Endothelial cell of umbilical vein (primary cell): ENCODE results near the gene TMEM54. TPM values are rescaled to one million over a fixed set of nuclear protein-coding genes. Genes with fewer than 3 reads are reported as not detected.

Source experiments
- BruUV-seq: library from RNA; stranded (reverse); fragments of 400-500 nt; replicated peaks from 2 replicates; lab custom pipeline; 2021; lab: Mats Ljungman, UMichigan
- CTCF ChIA-PET: fragments of 300-600, 350-600 bp; sonication (Branson Sonifier 250); formaldehyde crosslinking; loops from one replicate; lab custom pipeline; 2021; ENCODE audit warnings: antibody characterized with exemption, inconsistent platforms; lab: Charles Lee
- POLR2A ChIA-PET: fragments of 300-600, 350-600 bp; sonication (Branson Sonifier 250); formaldehyde crosslinking; loops from one replicate; lab custom pipeline; 2021; ENCODE audit warnings: antibody characterized with exemption, inconsistent platforms; lab: Charles Lee
- DNase-seq: peaks from one replicate; pipeline ENCODE4 v3.0.0-alpha.2; 2011; ENCODE audit warnings: low read depth, low spot score
- FAIRE-seq: peaks from 2 replicates; lab custom pipeline; 2011; peaks lifted over from hg19 to GRCh38; lab: Jason Lieb, UNC
- H2AFZ ChIP-seq: 2 replicates; pipeline ENCODE4 v1.6.0; 2012; ENCODE audit warnings: low read depth, low read length, control low read depth, inconsistent platforms
- H3K27ac ChIP-seq: 2 replicates; pipeline ENCODE4 v1.5.1; 2011; ENCODE audit warnings: low read depth, mild to moderate bottlenecking, control low read depth, low read length, moderate library complexity; ENCODE audit not compliant: insufficient read depth
- H3K27me3 ChIP-seq, 2 experiments: 2 replicates each; pipeline versions ENCODE4 v1.6.0 to v1.6.1; 2011; ENCODE audit warnings: low read length in 2 of 2, mixed read lengths in 1 of 2; ENCODE audit not compliant: control insufficient read depth in 2 of 2, insufficient read depth in 2 of 2
- H3K36me3 ChIP-seq, 2 experiments: 2 replicates in 1 of 2; 3 replicates in 1 of 2; pipeline ENCODE4 v1.5.1; 2011; ENCODE audit warnings: low read length in 2 of 2, mild to moderate bottlenecking in 1 of 2, moderate library complexity in 1 of 2; ENCODE audit not compliant: control insufficient read depth in 2 of 2, insufficient read depth in 2 of 2; ENCODE audit errors: extremely low read depth in 1 of 2
- H3K4me1 ChIP-seq: 3 replicates; pipeline ENCODE4 v1.5.1; 2011; ENCODE audit warnings: mild to moderate bottlenecking, low read length; ENCODE audit not compliant: control insufficient read depth, insufficient read depth; ENCODE audit errors: extremely low read depth
- H3K4me2 ChIP-seq: 2 replicates; pipeline ENCODE4 v1.6.1; 2011; ENCODE audit warnings: low read length, control low read depth, mixed read lengths; ENCODE audit not compliant: insufficient read depth
- H3K4me3 ChIP-seq, 3 experiments: fragments of 200-600 bp in 1 of 3; sonication (generic), shearing (Covaris generic) in 1 of 3; replicated peaks in 1 of 3; 2 replicates each; pipeline ENCODE4 v1.5.1; 2011 to 2016; ENCODE audit warnings: control low read depth in 3 of 3, low read length in 3 of 3, mild to moderate bottlenecking in 2 of 3, inconsistent platforms in 1 of 3, low read depth in 1 of 3, moderate library complexity in 1 of 3; ENCODE audit not compliant: insufficient read depth in 1 of 3
- H3K79me2 ChIP-seq: 2 replicates; pipeline ENCODE4 v1.6.0; 2012; ENCODE audit warnings: low read length, inconsistent platforms; ENCODE audit not compliant: control insufficient read depth, insufficient read depth
- H3K9ac ChIP-seq: replicated peaks from 2 replicates; pipeline ENCODE3; 2011; ENCODE audit warnings: low read length, control low read depth; ENCODE audit not compliant: insufficient read depth; ENCODE audit errors: extremely low read depth
- H3K9me1 ChIP-seq: replicated peaks from 3 replicates; pipeline ENCODE4 v1.6.0; 2011; ENCODE audit warnings: mild to moderate bottlenecking, low read length; ENCODE audit not compliant: control insufficient read depth, insufficient read depth; ENCODE audit errors: extremely low read depth
- H3K9me3 ChIP-seq: replicated peaks from 2 replicates; pipeline ENCODE4 v1.5.1; 2012; ENCODE audit warnings: low read length, inconsistent platforms; ENCODE audit not compliant: control insufficient read depth, insufficient read depth
- H4K20me1 ChIP-seq: replicated peaks from 2 replicates; pipeline ENCODE3; 2011; ENCODE audit warnings: mild to moderate bottlenecking, low read length; ENCODE audit not compliant: control insufficient read depth, insufficient read depth; ENCODE audit errors: extremely low read depth
- EZH2 ChIP-seq: IDR thresholded peaks from 2 replicates; pipeline ENCODE4 v1.6.1; 2012; ENCODE audit warnings: borderline replicate concordance, low read depth, mild to moderate bottlenecking, moderate library complexity, low read length, inconsistent platforms; ENCODE audit not compliant: severe bottlenecking
- FOS ChIP-seq: IDR thresholded peaks from 2 replicates; pipeline ENCODE4 v1.6.1; 2011; ENCODE audit warnings: mild to moderate bottlenecking, low read length, moderate library complexity, borderline replicate concordance; ENCODE audit not compliant: insufficient read depth
- GATA2 ChIP-seq: IDR thresholded peaks from 2 replicates; pipeline ENCODE4 v1.7.0; 2011; ENCODE audit warnings: low read depth, mild to moderate bottlenecking, moderate library complexity, mixed read lengths, low read length; ENCODE audit not compliant: insufficient read length, insufficient read depth
- JUN ChIP-seq: IDR thresholded peaks from 2 replicates; pipeline ENCODE4 v1.6.1; 2011; ENCODE audit warnings: borderline replicate concordance, low read depth; ENCODE audit not compliant: insufficient read length, insufficient read depth
- MYC ChIP-seq: IDR thresholded peaks from one replicate; pipeline ENCODE4 v1.6.1; 2011; ENCODE audit warnings: mild to moderate bottlenecking, low read depth, low read length
- POLR2A ChIP-seq: IDR thresholded peaks from 2 replicates; pipeline ENCODE4 v1.6.1; 2012; ENCODE audit warnings: low read depth, mild to moderate bottlenecking, control low read depth, low read length
- POLR2AphosphoS5 ChIP-seq: IDR thresholded peaks from 2 replicates; pipeline ENCODE4 v1.6.1; 2012; ENCODE audit warnings: low read depth, mild to moderate bottlenecking, control low read depth, low read length, moderate library complexity; ENCODE audit not compliant: insufficient read depth
- dilution Hi-C: fragments of 300-500 bp; cut with MboI; formaldehyde crosslinking; loops from one replicate; pipeline ENCODE4 v1.15.0; 2019; ENCODE audit warnings: low sequenced_read_pairs; ENCODE audit not compliant: extremely low pct_ligation_motif_present
- intact Hi-C: fragments of 100-400 bp; cut with micrococcal nuclease; formaldehyde crosslinking; loops from one replicate; pipeline ENCODE4 v1.10.0; 2022
- polyA plus RNA-seq, 4 experiments: library from polyadenylated mRNA; depleted of rRNA in 3 of 4; stranded (reverse) in 3 of 4; unstranded in 1 of 4; fragments of >200 nt; gene quantifications; 2 replicates each; pipeline versions ENCODE4 v1.2.1 to v1.2.3, GENCODE V29; 2011 to 2012; ENCODE audit warnings: missing spikeins in 1 of 4
- total RNA-seq: library from RNA; stranded (reverse); gene quantifications from 2 replicates; pipeline ENCODE4 v1.2.3, GENCODE V29; 2021
- TF ChIP-seq, protein P1 (sequence below), 2 donors: IDR thresholded peaks; 1 replicate in 1 of 2; 2 replicates in 1 of 2; pipeline ENCODE4 v1.5.1; 2011; ENCODE audit warnings: low read length in 2 of 2, mild to moderate bottlenecking in 2 of 2, moderate library complexity in 2 of 2, control low read depth in 1 of 2, inconsistent platforms in 1 of 2, low read depth in 1 of 2; ENCODE audit not compliant: insufficient read depth in 1 of 2; ENCODE audit errors: extremely low read depth in 1 of 2
- TF ChIP-seq, protein P2 (sequence below): IDR thresholded peaks from 2 replicates; pipeline ENCODE4 v1.6.1; 2011; ENCODE audit not compliant: insufficient read depth, insufficient read length

TMEM54 gene
- total and polyA plus RNA-seq, 2 donors (not counting 3 experiments of a cell fraction or from before 2014, with no cell fraction given) = 23.6 to 77.2 TPM

DNA sequence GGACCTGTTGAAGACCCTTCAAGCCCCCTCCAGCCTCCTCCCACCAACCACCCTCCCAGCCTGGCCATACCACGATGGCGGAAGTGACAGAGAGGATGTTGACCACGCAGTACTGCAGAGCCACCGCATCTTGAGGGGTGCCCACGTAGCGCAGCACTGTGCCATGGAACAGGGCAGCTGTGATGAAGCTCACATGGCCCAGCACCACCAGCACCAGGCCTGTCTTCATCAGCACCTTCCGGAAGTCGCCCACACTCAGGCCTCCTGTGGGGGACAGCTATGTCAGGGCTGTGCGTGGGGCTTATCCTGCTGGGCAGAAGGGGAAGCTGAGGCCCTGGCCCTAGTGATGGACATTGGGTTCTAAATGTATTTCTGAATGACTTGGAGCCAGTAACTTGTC is 3.1 kb downstream of the TMEM54 start:
- FAIRE-seq (no peak), DNase-seq (no peak)
- no peak overlapping the region for H3K4me3 ChIP-seq
- no peaks in the 10 kb centered on the region for H3K9me3 ChIP-seq
- H4K20me1 ChIP-seq = no peaks in the 10 kb centered on the region
- H3K27me3 ChIP-seq = peaks cover 0 to 3% of the 10 kb centered on the region in 2 experiments
- no TSS peak for BruUV-seq
- no peak overlapping the region for H3K27ac ChIP-seq
- dilution Hi-C loops = no loop called here
- H3K9me1 ChIP-seq = no peaks in the 10 kb centered on the region
- ChIA-PET POLR2A (no interaction called here), CTCF (interaction anchor here (1.2 to 2.1 kb wide), 4 partner anchors 11 to 109 kb away, joined by 3 to 13 read pairs (median 4); partner anchors contain the start of gene HPCA)
- H3K79me2 ChIP-seq = no peaks in the 10 kb centered on the region
- peaks cover 13% of the 10 kb centered on the region for H3K4me1 ChIP-seq
- H3K36me3 ChIP-seq = no peaks in the 10 kb centered on the region
- H2AFZ ChIP-seq = no peak overlapping the region
- H3K4me2 ChIP-seq = no peak overlapping the region
- intact Hi-C loops = no loop called here
- no peak overlapping the region for H3K9ac ChIP-seq
- TF ChIP-seq FOS (no peak), JUN (no peak), POLR2AphosphoS5 (no peak), GATA2 (no peak), MYC (no peak), EZH2 (no peak), POLR2A (no peak)
- TF ChIP-seq, protein P1, sequence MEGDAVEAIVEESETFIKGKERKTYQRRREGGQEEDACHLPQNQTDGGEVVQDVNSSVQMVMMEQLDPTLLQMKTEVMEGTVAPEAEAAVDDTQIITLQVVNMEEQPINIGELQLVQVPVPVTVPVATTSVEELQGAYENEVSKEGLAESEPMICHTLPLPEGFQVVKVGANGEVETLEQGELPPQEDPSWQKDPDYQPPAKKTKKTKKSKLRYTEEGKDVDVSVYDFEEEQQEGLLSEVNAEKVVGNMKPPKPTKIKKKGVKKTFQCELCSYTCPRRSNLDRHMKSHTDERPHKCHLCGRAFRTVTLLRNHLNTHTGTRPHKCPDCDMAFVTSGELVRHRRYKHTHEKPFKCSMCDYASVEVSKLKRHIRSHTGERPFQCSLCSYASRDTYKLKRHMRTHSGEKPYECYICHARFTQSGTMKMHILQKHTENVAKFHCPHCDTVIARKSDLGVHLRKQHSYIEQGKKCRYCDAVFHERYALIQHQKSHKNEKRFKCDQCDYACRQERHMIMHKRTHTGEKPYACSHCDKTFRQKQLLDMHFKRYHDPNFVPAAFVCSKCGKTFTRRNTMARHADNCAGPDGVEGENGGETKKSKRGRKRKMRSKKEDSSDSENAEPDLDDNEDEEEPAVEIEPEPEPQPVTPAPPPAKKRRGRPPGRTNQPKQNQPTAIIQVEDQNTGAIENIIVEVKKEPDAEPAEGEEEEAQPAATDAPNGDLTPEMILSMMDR (IDR thresholded peaks at IDR 0.05; ENCODE audit: extremely low read depth in 1 of 2, insufficient read depth in 1 of 2, low read depth in 1 of 2, low read length in 2 of 2) = no peak
- TF ChIP-seq, protein P2, sequence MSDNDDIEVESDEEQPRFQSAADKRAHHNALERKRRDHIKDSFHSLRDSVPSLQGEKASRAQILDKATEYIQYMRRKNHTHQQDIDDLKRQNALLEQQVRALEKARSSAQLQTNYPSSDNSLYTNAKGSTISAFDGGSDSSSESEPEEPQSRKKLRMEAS = no peak
